ENCODE data around the gene CPS1. TPM values are rescaled to one million over a fixed set of nuclear protein-coding genes. Genes with fewer than 3 reads are reported as not detected.

The CPS1 gene
- total RNA-seq, 1 experiment from 2014 or later: 14.2 TPM

- Histone ChIP-seq H3K27me3 (ENCODE audit: insufficient read depth, low read length) (no peaks in the 10 kb centered on the region), H4K91ac (ENCODE audit: insufficient read length, low read depth, low read length) (no peak overlapping the region), H2BK20ac (ENCODE audit: low read depth, low read length, poor library complexity, severe bottlenecking) (no peak overlapping the region), H2AFZ (ENCODE audit: low read length) (no peak overlapping the region), H2BK5ac (ENCODE audit: insufficient read length, low read length) (no peak overlapping the region), H4K8ac (replicated peaks; ENCODE audit: insufficient read length, low read depth, low read length) (no peak overlapping the region), H2BK15ac (ENCODE audit: low read depth, low read length) (no peak overlapping the region), H4K20me1 (ENCODE audit: control insufficient read depth, insufficient read depth, insufficient read length) (no peaks in the 10 kb centered on the region), H3K4me1 (ENCODE audit: insufficient read depth, low read length) (no peaks in the 10 kb centered on the region), H3K79me2 (ENCODE audit: insufficient read depth, low read length) (no peaks in the 10 kb centered on the region), H3K14ac (ENCODE audit: insufficient read depth, low read length) (no peak overlapping the region), H3K18ac (ENCODE audit: insufficient read length, low read depth, low read length) (no peak overlapping the region), H3K9me3 (ENCODE audit: control insufficient read depth, low read depth, low read length) (no peaks in the 10 kb centered on the region), H3K4ac (ENCODE audit: low read depth, low read length) (no peak overlapping the region), H2BK120ac (ENCODE audit: low read depth, low read length, poor library complexity, severe bottlenecking) (no peak overlapping the region), H3K23ac (ENCODE audit: insufficient read length, low read depth, low read length) (no peak overlapping the region), H3K23me2 (ENCODE audit: insufficient read length, low read depth, low read length, poor library complexity, severe bottlenecking) (no peaks in the 10 kb centered on the region), H2BK12ac (ENCODE audit: insufficient read length, low read depth, low read length) (no peak overlapping the region), H3K4me2 (ENCODE audit: insufficient read depth, insufficient read length, low read length) (no peak overlapping the region), H3K56ac (ENCODE audit: insufficient read length, low read depth, low read length) (no peak overlapping the region), H3K79me1 (ENCODE audit: insufficient read depth, low read depth, low read length, poor library complexity, severe bottlenecking) (no peaks in the 10 kb centered on the region), H3K27ac (ENCODE audit: insufficient read length, low read depth, low read length) (no peak overlapping the region), H2AK5ac (ENCODE audit: insufficient read length, low read length) (no peak overlapping the region), H4K5ac (ENCODE audit: insufficient read length, low read depth, low read length) (no peak overlapping the region), H3K9ac (ENCODE audit: extremely low read depth, insufficient read length, low read length) (no peak overlapping the region), H3T11ph (ENCODE audit: low read length) (no peak overlapping the region)
- no peak for DNase-seq
- H3K4me1 Mint-ChIP-seq: peaks cover 5% of the 10 kb centered on the region in 2 experiments
- peaks cover 0 to 1% (median 0%) of the 10 kb centered on the region in 3 experiments; a peak in 1 of 7 replicates for H3K36me3 Mint-ChIP-seq (ENCODE audit: insufficient read depth in 1 of 3, low read depth in 3 of 3)
- H3K27ac Mint-ChIP-seq: no peak overlapping the region
- no peak overlapping the region for H3K4me3 Mint-ChIP-seq
- H3K27me3 Mint-ChIP-seq (ENCODE audit: low read depth): no peaks in the 10 kb centered on the region
- no peaks in the 10 kb centered on the region for H3K9me3 Mint-ChIP-seq
- TF ChIP-seq, protein P1, sequence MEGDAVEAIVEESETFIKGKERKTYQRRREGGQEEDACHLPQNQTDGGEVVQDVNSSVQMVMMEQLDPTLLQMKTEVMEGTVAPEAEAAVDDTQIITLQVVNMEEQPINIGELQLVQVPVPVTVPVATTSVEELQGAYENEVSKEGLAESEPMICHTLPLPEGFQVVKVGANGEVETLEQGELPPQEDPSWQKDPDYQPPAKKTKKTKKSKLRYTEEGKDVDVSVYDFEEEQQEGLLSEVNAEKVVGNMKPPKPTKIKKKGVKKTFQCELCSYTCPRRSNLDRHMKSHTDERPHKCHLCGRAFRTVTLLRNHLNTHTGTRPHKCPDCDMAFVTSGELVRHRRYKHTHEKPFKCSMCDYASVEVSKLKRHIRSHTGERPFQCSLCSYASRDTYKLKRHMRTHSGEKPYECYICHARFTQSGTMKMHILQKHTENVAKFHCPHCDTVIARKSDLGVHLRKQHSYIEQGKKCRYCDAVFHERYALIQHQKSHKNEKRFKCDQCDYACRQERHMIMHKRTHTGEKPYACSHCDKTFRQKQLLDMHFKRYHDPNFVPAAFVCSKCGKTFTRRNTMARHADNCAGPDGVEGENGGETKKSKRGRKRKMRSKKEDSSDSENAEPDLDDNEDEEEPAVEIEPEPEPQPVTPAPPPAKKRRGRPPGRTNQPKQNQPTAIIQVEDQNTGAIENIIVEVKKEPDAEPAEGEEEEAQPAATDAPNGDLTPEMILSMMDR (conservative IDR thresholded peaks at IDR 0.05): no peak
Observed at GRCh38 chr2:210681491-210681890, 125.1 kb downstream of the CPS1 start.

Data from H9 (cell line).